Body of pancreas (tissue), 4 donors: Measurements from ENCODE around the gene ERBB2.

ENCODE experiments used
- POLR2A ChIP-seq, 3 donors: fragments of 450-650 bp; IDR thresholded peaks; one replicate each; pipeline ENCODE4 v1.6.1; 2016; ENCODE audit warnings: antibody characterized with exemption in 3 of 3, mild to moderate bottlenecking in 2 of 3
- TF ChIP-seq, protein P1 (sequence below), 7 experiments: fragments of 450-650 bp in 4 of 7; fragments of 200-600 bp in 3 of 7; sonication (generic) in 3 of 7; IDR thresholded peaks; one replicate each; pipeline ENCODE4 v1.5.1; 2016 to 2019; ENCODE audit warnings: antibody characterized with exemption in 7 of 7

DNA sequence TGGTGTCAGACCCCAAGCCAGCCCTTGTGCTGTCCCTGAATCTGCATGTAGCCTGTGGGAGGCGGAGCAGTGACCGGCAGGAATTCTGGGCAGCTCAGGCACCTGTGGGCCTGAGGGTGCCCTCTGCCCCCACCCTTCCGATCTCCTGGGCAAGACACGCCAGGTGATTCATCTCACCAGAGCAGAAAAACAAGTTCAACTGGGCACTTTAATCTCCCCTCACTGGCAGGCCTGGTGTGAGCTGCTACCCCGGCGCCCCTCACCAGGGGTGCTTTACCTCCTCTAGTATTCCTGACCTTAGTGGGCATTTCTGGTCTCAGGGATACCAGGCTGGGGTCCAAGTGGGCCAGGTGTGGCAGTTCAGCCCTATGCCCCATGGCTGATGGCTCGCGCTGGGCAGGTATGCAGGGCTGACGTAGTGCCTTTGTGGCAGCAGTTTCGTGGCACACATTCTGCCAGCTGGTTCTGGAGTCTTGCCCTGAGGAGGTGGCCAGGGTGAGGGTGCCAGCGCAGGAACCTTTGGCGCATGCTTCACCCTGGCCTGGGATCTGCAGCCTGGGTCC, 6.0 kb downstream of the ERBB2 start:
- peak; percentile 30 to 68 (median 61) for TF ChIP-seq POLR2A (IDR thresholded peaks at IDR 0.05)
- TF ChIP-seq, protein P1, sequence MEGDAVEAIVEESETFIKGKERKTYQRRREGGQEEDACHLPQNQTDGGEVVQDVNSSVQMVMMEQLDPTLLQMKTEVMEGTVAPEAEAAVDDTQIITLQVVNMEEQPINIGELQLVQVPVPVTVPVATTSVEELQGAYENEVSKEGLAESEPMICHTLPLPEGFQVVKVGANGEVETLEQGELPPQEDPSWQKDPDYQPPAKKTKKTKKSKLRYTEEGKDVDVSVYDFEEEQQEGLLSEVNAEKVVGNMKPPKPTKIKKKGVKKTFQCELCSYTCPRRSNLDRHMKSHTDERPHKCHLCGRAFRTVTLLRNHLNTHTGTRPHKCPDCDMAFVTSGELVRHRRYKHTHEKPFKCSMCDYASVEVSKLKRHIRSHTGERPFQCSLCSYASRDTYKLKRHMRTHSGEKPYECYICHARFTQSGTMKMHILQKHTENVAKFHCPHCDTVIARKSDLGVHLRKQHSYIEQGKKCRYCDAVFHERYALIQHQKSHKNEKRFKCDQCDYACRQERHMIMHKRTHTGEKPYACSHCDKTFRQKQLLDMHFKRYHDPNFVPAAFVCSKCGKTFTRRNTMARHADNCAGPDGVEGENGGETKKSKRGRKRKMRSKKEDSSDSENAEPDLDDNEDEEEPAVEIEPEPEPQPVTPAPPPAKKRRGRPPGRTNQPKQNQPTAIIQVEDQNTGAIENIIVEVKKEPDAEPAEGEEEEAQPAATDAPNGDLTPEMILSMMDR (IDR thresholded peaks at IDR 0.05) = peak in 4 of 7 experiments; percentile 47 to 69 (median 50)
